GM12878 (cell line): Measurements from ENCODE around the gene NUDT3. TPM values are rescaled to one million over a fixed set of nuclear protein-coding genes. Genes with fewer than 3 reads are reported as not detected.

Source experiments
- BCL11A ChIP-seq: IDR thresholded peaks from 2 replicates; pipeline ENCODE4 v1.6.1; 2011; ENCODE audit warnings: low read depth, low read length
- BCL3 ChIP-seq: IDR thresholded peaks from 2 replicates; pipeline ENCODE4 v1.6.1; 2011; ENCODE audit warnings: borderline replicate concordance, low read depth, mild to moderate bottlenecking, moderate library complexity, low read length; ENCODE audit not compliant: insufficient read depth, poor library complexity, severe bottlenecking
- E4F1 ChIP-seq: fragments of 450-650 bp; IDR thresholded peaks from 2 replicates; pipeline ENCODE4 v1.6.1; 2018; ENCODE audit warnings: borderline replicate concordance, mild to moderate bottlenecking; ENCODE audit not compliant: partially characterized antibody
- EP300 ChIP-seq, 2 experiments: fragments of 150-350 bp in 1 of 2; IDR thresholded peaks; 2 replicates each; pipeline ENCODE4 v1.6.1; 2011 to 2012; ENCODE audit warnings: low read depth in 2 of 2, low read length in 2 of 2, borderline replicate concordance in 1 of 2, improper control_type of control experiment in 1 of 2, inconsistent platforms in 1 of 2; ENCODE audit not compliant: control insufficient read depth in 1 of 2
- FOXK2 ChIP-seq: fragments of 450-650 bp; IDR thresholded peaks from 2 replicates; pipeline ENCODE4 v1.6.1; 2017; ENCODE audit warnings: mild to moderate bottlenecking, moderate library complexity
- GATAD2B ChIP-seq: fragments of 450-650 bp; conservative IDR thresholded peaks from 2 replicates; pipeline ENCODE4 v1.6.1; 2017; ENCODE audit warnings: low read depth, mild to moderate bottlenecking, moderate library complexity
- IKZF1 ChIP-seq: fragments of 450-650 bp; conservative IDR thresholded peaks from 2 replicates; pipeline ENCODE4 v1.6.1; 2017; ENCODE audit warnings: antibody characterized with exemption, mild to moderate bottlenecking
- IRF5 ChIP-seq: fragments of 450-650 bp; IDR thresholded peaks from 2 replicates; pipeline ENCODE4 v1.6.1; 2017; ENCODE audit warnings: borderline replicate concordance
- POLR2A ChIP-seq: IDR thresholded peaks from 2 replicates; pipeline ENCODE4 v1.6.1; 2011; ENCODE audit warnings: low read depth, mild to moderate bottlenecking, low read length
- RELA ChIP-seq: fragments of 450-650 bp; IDR thresholded peaks from 2 replicates; pipeline ENCODE4 v1.8.0; 2014; ENCODE audit warnings: borderline replicate concordance; ENCODE audit not compliant: partially characterized antibody
- SPI1 ChIP-seq: IDR thresholded peaks from 2 replicates; pipeline ENCODE4 v1.6.1; 2011; ENCODE audit warnings: low read depth, mild to moderate bottlenecking, low read length, moderate library complexity, borderline replicate concordance; ENCODE audit not compliant: insufficient read depth
- SREBF2 ChIP-seq: IDR thresholded peaks from 2 replicates; pipeline ENCODE4 v1.6.1; 2012; ENCODE audit warnings: mild to moderate bottlenecking, low read length
- TARDBP ChIP-seq: IDR thresholded peaks from 2 replicates; pipeline ENCODE4 v1.6.1; 2016; ENCODE audit warnings: borderline replicate concordance
- TCF3 ChIP-seq: IDR thresholded peaks from 2 replicates; pipeline ENCODE4 v1.6.1; 2012; ENCODE audit warnings: low read depth, mild to moderate bottlenecking, low read length, borderline replicate concordance; ENCODE audit not compliant: insufficient read depth
- ZBTB40 ChIP-seq: fragments of 450-650 bp; IDR thresholded peaks from 2 replicates; pipeline ENCODE4 v1.6.1; 2016; ENCODE audit warnings: mild to moderate bottlenecking, moderate library complexity, borderline replicate concordance
- polyA plus RNA-seq, 11 experiments: library from polyadenylated mRNA; depleted of rRNA in 4 of 11; unstranded in 6 of 11; stranded (reverse) in 5 of 11; fragments of >200 nt; fragmentation: Nextera tagmentation in 4 of 11; fragmentation: Illumina TruSeq in 1 of 11; extraction: Ambion mirVana in 4 of 11; extraction: Trizol in 1 of 11; gene quantifications; 1 replicate in 1 of 11; 2 replicates in 10 of 11; pipeline versions ENCODE4 v1.2.1 to v1.2.3, GENCODE V29; 2011 to 2016; ENCODE audit warnings: inconsistent platforms in 2 of 11, missing spikeins in 2 of 11, low read depth in 1 of 11
- total RNA-seq, 4 experiments: library from RNA; depleted of rRNA in 3 of 4; stranded (reverse); fragments of >200 nt in 3 of 4; fragmentation: Illumina TruSeq in 1 of 4; extraction: Trizol in 1 of 4; gene quantifications; 2 replicates each; pipeline versions ENCODE4 v1.2.1 to v1.2.3, GENCODE V29; 2013 to 2021

Gene NUDT3
- total and polyA plus RNA-seq, 10 of the 15 experiments (the other 5 are each of a cell fraction or from before 2014, with no cell fraction given) = 2.4 to 32.3 (median 25.5) TPM

GRCh38 chr6:34248727-34249468 lies 143.6 kb downstream of the NUDT3 start, which contains the start of gene SMIM29 (continued):
- TF ChIP-seq BCL11A (no peak), E4F1 (peak; percentile 17), TARDBP (no peak), BCL3 (no peak), FOXK2 (no peak), TCF3 (no peak; the same call in 1 of the 2 replicates), ZBTB40 (no peak), RELA (no peak), IRF5 (no peak), EP300 (IDR thresholded peaks at IDR 0.05; ENCODE audit: borderline replicate concordance in 1 of 2, control insufficient read depth in 1 of 2, low read depth in 2 of 2, low read length in 2 of 2) (no peak), SREBF2 (no peak), IKZF1 (peak; percentile 69), POLR2A (peak; percentile 91), SPI1 (no peak), GATAD2B (no peak; the same call in none of the 2 replicates)
